Liver (tissue), 9 donors: Measurements from ENCODE around the gene PTRH2. TPM values are rescaled to one million over a fixed set of nuclear protein-coding genes. Genes with fewer than 3 reads are reported as not detected.

Source experiments
- DNase-seq: peaks from one replicate; pipeline ENCODE4 v3.0.0-alpha.2; 2017; ENCODE audit warnings: low spot score
- H3K27ac ChIP-seq, 2 donors: one replicate each; pipeline ENCODE4 v1.7.0; 2013; ENCODE audit warnings: inconsistent platforms in 2 of 2, low read length in 2 of 2, control low read depth in 1 of 2, low read depth in 1 of 2, mild to moderate bottlenecking in 1 of 2
- H3K27me3 ChIP-seq, 4 donors: one replicate each; pipeline versions ENCODE4 v1.6.1 to v1.7.0; 2013; ENCODE audit warnings: low read length in 3 of 4, inconsistent platforms in 1 of 4, mild to moderate bottlenecking in 1 of 4, moderate library complexity in 1 of 4; ENCODE audit not compliant: control insufficient read depth in 4 of 4, insufficient read depth in 4 of 4
- H3K36me3 ChIP-seq, 4 donors: one replicate each; pipeline versions ENCODE4 v1.6.1 to v1.7.0; 2013; ENCODE audit warnings: low read length in 3 of 4, mild to moderate bottlenecking in 3 of 4, low read depth in 1 of 4, moderate library complexity in 1 of 4; ENCODE audit not compliant: control insufficient read depth in 4 of 4, insufficient read depth in 3 of 4
- H3K4me1 ChIP-seq, 4 donors: one replicate each; pipeline versions ENCODE4 v1.6.1 to v1.7.0; 2013; ENCODE audit warnings: low read length in 3 of 4, mild to moderate bottlenecking in 3 of 4, moderate library complexity in 1 of 4; ENCODE audit not compliant: control insufficient read depth in 4 of 4, insufficient read depth in 4 of 4
- H3K4me3 ChIP-seq, 3 donors: one replicate each; pipeline versions ENCODE4 v1.6.1 to v1.7.0; 2013; ENCODE audit warnings: low read length in 3 of 3, control low read depth in 1 of 3, low read depth in 1 of 3, mild to moderate bottlenecking in 1 of 3
- H3K9ac ChIP-seq, 2 donors: one replicate each; pipeline ENCODE4 v1.7.0; 2013; ENCODE audit warnings: low read length in 2 of 2, mild to moderate bottlenecking in 2 of 2, moderate library complexity in 2 of 2, control low read depth in 1 of 2, low read depth in 1 of 2
- H3K9me3 ChIP-seq, 4 donors: one replicate each; pipeline versions ENCODE4 v1.6.1 to v1.7.0; 2013; ENCODE audit warnings: low read length in 3 of 4; ENCODE audit not compliant: control insufficient read depth in 4 of 4
- CTCF ChIP-seq: fragments of 150-350 bp; IDR thresholded peaks from 2 replicates; pipeline ENCODE4 v1.5.1; 2017; ENCODE audit warnings: improper control_type of control experiment, low read depth, low read length; ENCODE audit not compliant: missing input control
- EGR1 ChIP-seq, 2 donors: IDR thresholded peaks; 2 replicates each; pipeline ENCODE4 v1.6.1; 2016 to 2018; ENCODE audit warnings: antibody characterized with exemption in 2 of 2, low read depth in 2 of 2
- GABPA ChIP-seq, 2 donors: IDR thresholded peaks in 1 of 2; conservative IDR thresholded peaks in 1 of 2; 2 replicates each; pipeline ENCODE4 v1.6.1; 2016; ENCODE audit warnings: antibody characterized with exemption in 2 of 2, mild to moderate bottlenecking in 1 of 2, moderate library complexity in 1 of 2
- JUND ChIP-seq, 2 donors: IDR thresholded peaks; 2 replicates each; pipeline ENCODE4 v1.6.1; 2016; ENCODE audit warnings: antibody characterized with exemption in 2 of 2
- NR2F2 ChIP-seq: IDR thresholded peaks from 2 replicates; pipeline ENCODE4 v1.6.1; 2016; ENCODE audit warnings: antibody characterized with exemption
- RAD21 ChIP-seq, 2 donors: IDR thresholded peaks; 2 replicates each; pipeline ENCODE4 v1.6.1; 2016; ENCODE audit warnings: antibody characterized with exemption in 2 of 2, mild to moderate bottlenecking in 2 of 2
- RXRA ChIP-seq, 2 donors: IDR thresholded peaks; 2 replicates each; pipeline ENCODE4 v1.6.1; 2017 to 2018; ENCODE audit warnings: antibody characterized with exemption in 2 of 2, mild to moderate bottlenecking in 1 of 2
- SP1 ChIP-seq: IDR thresholded peaks from 2 replicates; pipeline ENCODE4 v1.6.1; 2018; ENCODE audit warnings: antibody characterized with exemption, mild to moderate bottlenecking
- YY1 ChIP-seq: IDR thresholded peaks from 2 replicates; pipeline ENCODE4 v1.6.1; 2016; ENCODE audit warnings: antibody characterized with exemption, mild to moderate bottlenecking
- ZBTB33 ChIP-seq: IDR thresholded peaks from 2 replicates; pipeline ENCODE4 v1.6.1; 2016; ENCODE audit warnings: antibody characterized with exemption
- polyA plus RNA-seq, 2 donors: library from polyadenylated mRNA; stranded (reverse) in 1 of 2; unstranded in 1 of 2; fragments of 200-250 nt in 1 of 2; fragments of >200 nt in 1 of 2; fragmentation: Nextera tagmentation in 1 of 2; extraction: Ambion mirVana in 1 of 2; gene quantifications; one replicate each; pipeline versions ENCODE4 v1.2.1 to v1.2.3, GENCODE V29; 2013 to 2015
- total RNA-seq, 2 donors: library from RNA; depleted of rRNA; stranded (reverse); fragments of >200 nt; gene quantifications; one replicate each; pipeline ENCODE4 v1.2.3, GENCODE V29; 2014
- donor health status: healthy.
- donor health status: healthy.
- donor health status: healthy.
- donor health status: healthy.
- donor health status: healthy.

The PTRH2 gene
- total and polyA plus RNA-seq, 4 donors = 9.7 to 39.1 (median 23.1) TPM

DNA sequence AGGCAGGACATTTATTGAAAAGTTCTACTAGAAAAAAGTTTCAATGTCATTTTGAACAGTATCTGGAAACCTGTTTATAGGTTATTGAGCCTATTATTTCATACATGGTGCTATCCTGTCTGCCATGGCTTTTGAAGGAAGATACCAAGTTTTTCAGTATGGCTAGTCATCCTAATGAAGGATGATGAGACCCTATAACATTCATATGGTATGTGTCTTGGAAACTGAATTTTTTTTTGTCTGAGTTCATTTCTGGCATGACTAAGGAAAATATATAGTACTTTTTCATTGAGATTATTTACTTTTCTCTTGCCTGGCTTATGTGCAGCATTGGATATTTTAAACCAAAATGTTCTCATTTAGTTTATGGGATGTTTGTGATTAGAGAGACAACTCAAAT, 57.3 kb downstream of the PTRH2 start:
- Histone ChIP-seq H3K9ac (no peak overlapping the region), H3K4me1 (no peaks in the 10 kb centered on the region), H3K27ac (no peak overlapping the region), H3K4me3 (no peak overlapping the region), H3K9me3 (no peaks in the 10 kb centered on the region), H3K36me3 (peaks cover 13 to 58% (median 54%) of the 10 kb centered on the region in 4 donors), H3K27me3 (no peaks in the 10 kb centered on the region)
- TF ChIP-seq RAD21 (IDR thresholded peaks at IDR 0.05) (no peak), JUND (IDR thresholded peaks at IDR 0.05) (no peak), CTCF (no peak), NR2F2 (no peak), GABPA (IDR thresholded peaks at IDR 0.05 in 1 of 2, conservative IDR thresholded peaks at IDR 0.05 in 1 of 2) (no peak), YY1 (no peak), RXRA (IDR thresholded peaks at IDR 0.05) (no peak), ZBTB33 (no peak), SP1 (no peak), EGR1 (IDR thresholded peaks at IDR 0.05; ENCODE audit: low read depth in 2 of 2) (no peak)
- no peak for DNase-seq

Other genes with a start within 250 kb of the PTRH2 start
- 10 to 100 TPM; 15.9 to 20.7 TPM for gene DHX40, start 141.8 kb downstream of the PTRH2 start, total RNA-seq
- gene DHX40, start 141.8 kb downstream of the PTRH2 start, polyA plus RNA-seq = 1 to 10 TPM; 3.8 to 6.5 TPM
- 100 to 1,000 TPM; 274 to 282 TPM for gene CLTC, start 87.5 kb downstream of the PTRH2 start, total RNA-seq
- gene CLTC, start 87.5 kb downstream of the PTRH2 start, polyA plus RNA-seq = 10 to 100 TPM; 59.9 to 69.7 TPM
- gene VMP1, start 224 bp upstream of the PTRH2 start, total RNA-seq = 100 to 1,000 TPM in 1 of 2 donors, 10 to 100 TPM in 1; 58.1 to 118 TPM
- 10 to 100 TPM; 46.4 to 85.0 TPM for gene VMP1, start 224 bp upstream of the PTRH2 start, polyA plus RNA-seq
- 10 to 100 TPM in 1 of 2 donors, 1 to 10 TPM in 1; 8.5 to 12.7 TPM for gene TUBD1, start 185.5 kb upstream of the PTRH2 start, total RNA-seq
- 1 to 10 TPM; 2.1 to 3.5 TPM for gene TUBD1, start 185.5 kb upstream of the PTRH2 start, polyA plus RNA-seq
- gene RPS6KB1, start 185.7 kb upstream of the PTRH2 start, total RNA-seq = 10 to 100 TPM; 17.2 to 22.1 TPM
- 10 to 100 TPM in 1 of 2 donors, 1 to 10 TPM in 1; 5.6 to 13.4 TPM for gene RPS6KB1, start 185.7 kb upstream of the PTRH2 start, polyA plus RNA-seq